ENCODE data around the gene ZDHHC14. TPM values are rescaled to one million over a fixed set of nuclear protein-coding genes. Genes with fewer than 3 reads are reported as not detected.

The ZDHHC14 gene
- total RNA-seq, 2 donors from 2014 or later: 53.3 to 66.2 TPM

GRCh38 chr6:157681041-157681650 lies 300.2 kb downstream of the ZDHHC14 start:
- no peak for DNase-seq (ENCODE audit: low spot score)
- Histone ChIP-seq H3K27me3 (replicated peaks; ENCODE audit: insufficient read depth) (no peaks in the 10 kb centered on the region), H3K36me3 (no peaks in the 10 kb centered on the region), H3K9me3 (no peaks in the 10 kb centered on the region), H3K27ac (no peak overlapping the region), H3K4me1 (replicated peaks) (no peaks in the 10 kb centered on the region), H3K4me3 (no peak overlapping the region)
- TF ChIP-seq POLR2A (IDR thresholded peaks at IDR 0.05) (no peak), POLR2AphosphoS5 (IDR thresholded peaks at IDR 0.05) (no peak)
- TF ChIP-seq, protein P1, sequence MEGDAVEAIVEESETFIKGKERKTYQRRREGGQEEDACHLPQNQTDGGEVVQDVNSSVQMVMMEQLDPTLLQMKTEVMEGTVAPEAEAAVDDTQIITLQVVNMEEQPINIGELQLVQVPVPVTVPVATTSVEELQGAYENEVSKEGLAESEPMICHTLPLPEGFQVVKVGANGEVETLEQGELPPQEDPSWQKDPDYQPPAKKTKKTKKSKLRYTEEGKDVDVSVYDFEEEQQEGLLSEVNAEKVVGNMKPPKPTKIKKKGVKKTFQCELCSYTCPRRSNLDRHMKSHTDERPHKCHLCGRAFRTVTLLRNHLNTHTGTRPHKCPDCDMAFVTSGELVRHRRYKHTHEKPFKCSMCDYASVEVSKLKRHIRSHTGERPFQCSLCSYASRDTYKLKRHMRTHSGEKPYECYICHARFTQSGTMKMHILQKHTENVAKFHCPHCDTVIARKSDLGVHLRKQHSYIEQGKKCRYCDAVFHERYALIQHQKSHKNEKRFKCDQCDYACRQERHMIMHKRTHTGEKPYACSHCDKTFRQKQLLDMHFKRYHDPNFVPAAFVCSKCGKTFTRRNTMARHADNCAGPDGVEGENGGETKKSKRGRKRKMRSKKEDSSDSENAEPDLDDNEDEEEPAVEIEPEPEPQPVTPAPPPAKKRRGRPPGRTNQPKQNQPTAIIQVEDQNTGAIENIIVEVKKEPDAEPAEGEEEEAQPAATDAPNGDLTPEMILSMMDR (IDR thresholded peaks at IDR 0.05): no peak
- intact Hi-C loops (cut with DNase I): no loop called here
- 68% methylated on average over 18 of the region's 18 CpGs for WGBS

GRCh38 chr6:157682856-157683481 lies 302.0 kb downstream of the ZDHHC14 start:
- 67% methylated on average over 7 of the region's 7 CpGs for WGBS
- no peak overlapping the region for H3K4me3 ChIP-seq
- no peaks in the 10 kb centered on the region for H3K36me3 ChIP-seq
- H3K27me3 ChIP-seq (replicated peaks; ENCODE audit: insufficient read depth): no peaks in the 10 kb centered on the region
- DNase-seq (ENCODE audit: low spot score): no peak
- TF ChIP-seq POLR2A (IDR thresholded peaks at IDR 0.05): no peak
- TF ChIP-seq, protein P1 (IDR thresholded peaks at IDR 0.05): no peak
- TF ChIP-seq POLR2AphosphoS5 (IDR thresholded peaks at IDR 0.05): no peak
- H3K4me1 ChIP-seq (replicated peaks): no peaks in the 10 kb centered on the region
- intact Hi-C loops (cut with DNase I): no loop called here
- H3K9me3 ChIP-seq: no peaks in the 10 kb centered on the region
- H3K27ac ChIP-seq: no peak overlapping the region

GRCh38 chr6:157683707-157684106 lies 302.7 kb downstream of the ZDHHC14 start:
- intact Hi-C loops (cut with DNase I): no loop called here

DNA sequence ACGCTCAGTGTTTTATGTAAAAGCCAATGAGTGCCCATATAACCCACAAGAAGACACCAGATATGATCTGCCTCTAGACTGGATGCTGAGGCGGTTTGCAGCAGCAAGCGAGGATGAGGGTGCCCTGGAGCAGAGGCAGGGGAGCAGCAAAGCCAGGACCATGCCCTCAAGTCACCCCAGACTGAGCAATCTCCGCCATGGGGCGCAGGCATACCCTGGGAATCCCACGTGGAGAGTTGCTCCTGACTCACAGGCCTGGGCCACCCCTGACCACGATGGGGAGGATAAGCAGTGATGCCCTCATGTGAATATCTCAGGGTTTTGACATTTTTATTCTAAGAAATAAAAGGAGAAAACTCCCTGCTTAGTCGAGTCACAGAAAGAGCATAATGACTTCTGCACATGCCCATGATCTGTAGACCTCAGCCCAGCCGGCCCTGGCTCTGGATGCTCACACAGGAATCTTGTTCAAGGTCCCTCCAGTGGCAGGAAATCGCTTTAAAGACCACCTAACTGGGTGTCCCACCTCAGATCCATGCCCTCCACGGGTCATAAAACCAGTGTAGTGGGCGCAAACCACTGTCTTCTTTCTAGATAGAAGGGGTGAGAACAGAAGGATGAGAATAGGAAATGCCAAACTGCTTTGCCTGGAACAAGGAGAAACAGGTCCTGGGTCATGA lies 303.8 kb downstream of the ZDHHC14 start:
- Histone ChIP-seq H3K9me3 (no peaks in the 10 kb centered on the region), H3K4me1 (replicated peaks) (no peaks in the 10 kb centered on the region), H3K27me3 (replicated peaks; ENCODE audit: insufficient read depth) (no peaks in the 10 kb centered on the region), H3K36me3 (no peaks in the 10 kb centered on the region), H3K4me3 (no peak overlapping the region), H3K27ac (no peak overlapping the region)
- 85% methylated on average over 12 of the region's 12 CpGs for WGBS
- TF ChIP-seq POLR2AphosphoS5 (IDR thresholded peaks at IDR 0.05) (no peak), POLR2A (IDR thresholded peaks at IDR 0.05) (no peak)
- TF ChIP-seq, protein P1 (IDR thresholded peaks at IDR 0.05): no peak
- DNase-seq (ENCODE audit: low spot score): no peak
- intact Hi-C loops (cut with DNase I): no loop called here

More at GRCh38 chr6:157683707-157684106, 302.7 kb downstream of the ZDHHC14 start:
- DNase-seq (ENCODE audit: low spot score): no peak
- Histone ChIP-seq H3K27ac (no peak overlapping the region), H3K4me3 (no peak overlapping the region), H3K27me3 (replicated peaks; ENCODE audit: insufficient read depth) (no peaks in the 10 kb centered on the region), H3K4me1 (replicated peaks) (no peaks in the 10 kb centered on the region), H3K36me3 (no peaks in the 10 kb centered on the region), H3K9me3 (no peaks in the 10 kb centered on the region)
- WGBS: 91% methylated on average over 8 of the region's 8 CpGs
- TF ChIP-seq, protein P1 (IDR thresholded peaks at IDR 0.05): no peak
- no peak for TF ChIP-seq POLR2A (IDR thresholded peaks at IDR 0.05)
- TF ChIP-seq POLR2AphosphoS5 (IDR thresholded peaks at IDR 0.05): no peak

All from prostate gland (tissue), 2 donors.